AG04449 (cell line): ENCODE results near the gene KLHDC8A.

Source experiments
- CTCF ChIA-PET: fragments of 350-600 bp; formaldehyde crosslinking; extraction: SDS; loops from one replicate; lab custom pipeline; 2021; ENCODE audit warnings: antibody characterized with exemption; lab: Yijun Ruan, JAX
- POLR2A ChIA-PET: fragments of 400-600, 350-600 bp; formaldehyde crosslinking; extraction: SDS; loops from one replicate; lab custom pipeline; 2020; ENCODE audit warnings: antibody characterized with exemption, inconsistent platforms; lab: Yijun Ruan, JAX
- DNase-seq: peaks from one replicate; pipeline ENCODE4 v3.0.0-alpha.2; 2010; ENCODE audit warnings: low read depth, low spot score
- H3K4me3 ChIP-seq: 2 replicates; pipeline ENCODE4 v1.5.1; 2011; ENCODE audit warnings: low read depth, mild to moderate bottlenecking, control low read depth, low read length
- TF ChIP-seq, protein P1 (sequence below): IDR thresholded peaks from one replicate; pipeline ENCODE4 v1.5.1; 2011; ENCODE audit warnings: mild to moderate bottlenecking, moderate library complexity, low read length, control low read depth, inconsistent platforms; ENCODE audit not compliant: insufficient read depth; ENCODE audit errors: missing control alignments

Gene KLHDC8A

DNA sequence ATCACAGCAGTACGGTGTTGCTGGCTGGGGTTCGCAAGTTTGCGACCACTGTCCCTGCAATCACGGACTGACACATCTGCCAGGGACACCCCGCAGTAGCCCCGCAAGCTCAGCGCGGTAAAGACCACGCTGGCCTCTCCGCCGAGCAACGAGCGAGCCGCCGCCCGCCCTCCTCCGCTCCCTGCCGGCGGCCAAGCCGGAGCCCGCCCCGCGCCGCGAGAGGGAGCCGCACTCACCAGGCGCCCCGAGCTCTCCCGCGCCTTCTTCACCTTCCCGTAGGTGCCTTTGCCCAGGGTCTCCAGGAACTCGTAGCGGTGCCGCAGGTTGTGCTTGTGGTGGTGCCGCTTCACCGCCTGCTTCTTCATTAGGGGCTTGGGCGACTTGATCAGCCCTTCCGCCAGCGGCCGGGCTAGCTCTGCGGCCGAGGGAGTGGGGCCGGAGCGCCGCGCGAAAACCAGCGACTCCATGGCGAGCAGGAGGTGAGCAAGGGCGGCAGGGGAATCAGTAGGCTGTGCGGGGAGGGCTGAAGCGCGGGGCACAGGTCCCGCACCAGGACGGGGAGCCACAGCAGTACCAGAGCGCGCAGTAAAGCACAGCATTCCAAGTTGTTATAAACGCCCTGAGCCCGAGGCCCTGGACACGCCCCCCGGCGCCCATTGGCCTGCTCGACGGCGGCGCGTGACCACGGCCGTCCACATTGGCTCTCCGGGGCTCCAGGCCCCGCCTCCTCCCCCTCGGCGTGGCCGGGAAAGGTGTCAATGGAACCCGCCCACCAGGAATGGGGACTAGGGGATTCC, 35.4 kb downstream of the KLHDC8A start, which contains the start of gene NUAK2:
TSS of gene NUAK2 (minus strand) at position 584 of the 797 bp plus-strand sequence. CDS start at position 467, 117 bp downstream.
- DNase-seq: no peak
- POLR2A ChIA-PET: interaction anchor here (0.7 to 2.3 kb wide), 7 partner anchors 20 to 49 kb away, joined by 3 to 15 read pairs (median 4); no protein-coding TSS in a partner anchor
- peak within 1 kb of the TSS; percentile 98 for H3K4me3 ChIP-seq
- TF ChIP-seq, protein P1, sequence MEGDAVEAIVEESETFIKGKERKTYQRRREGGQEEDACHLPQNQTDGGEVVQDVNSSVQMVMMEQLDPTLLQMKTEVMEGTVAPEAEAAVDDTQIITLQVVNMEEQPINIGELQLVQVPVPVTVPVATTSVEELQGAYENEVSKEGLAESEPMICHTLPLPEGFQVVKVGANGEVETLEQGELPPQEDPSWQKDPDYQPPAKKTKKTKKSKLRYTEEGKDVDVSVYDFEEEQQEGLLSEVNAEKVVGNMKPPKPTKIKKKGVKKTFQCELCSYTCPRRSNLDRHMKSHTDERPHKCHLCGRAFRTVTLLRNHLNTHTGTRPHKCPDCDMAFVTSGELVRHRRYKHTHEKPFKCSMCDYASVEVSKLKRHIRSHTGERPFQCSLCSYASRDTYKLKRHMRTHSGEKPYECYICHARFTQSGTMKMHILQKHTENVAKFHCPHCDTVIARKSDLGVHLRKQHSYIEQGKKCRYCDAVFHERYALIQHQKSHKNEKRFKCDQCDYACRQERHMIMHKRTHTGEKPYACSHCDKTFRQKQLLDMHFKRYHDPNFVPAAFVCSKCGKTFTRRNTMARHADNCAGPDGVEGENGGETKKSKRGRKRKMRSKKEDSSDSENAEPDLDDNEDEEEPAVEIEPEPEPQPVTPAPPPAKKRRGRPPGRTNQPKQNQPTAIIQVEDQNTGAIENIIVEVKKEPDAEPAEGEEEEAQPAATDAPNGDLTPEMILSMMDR: peak; percentile 48
- CTCF ChIA-PET: interaction anchor here (0.7 to 28.6 kb wide), 12 partner anchors 8 to 204 kb away, joined by 3 to 2093 read pairs (median 4); no protein-coding TSS in a partner anchor

DNA sequence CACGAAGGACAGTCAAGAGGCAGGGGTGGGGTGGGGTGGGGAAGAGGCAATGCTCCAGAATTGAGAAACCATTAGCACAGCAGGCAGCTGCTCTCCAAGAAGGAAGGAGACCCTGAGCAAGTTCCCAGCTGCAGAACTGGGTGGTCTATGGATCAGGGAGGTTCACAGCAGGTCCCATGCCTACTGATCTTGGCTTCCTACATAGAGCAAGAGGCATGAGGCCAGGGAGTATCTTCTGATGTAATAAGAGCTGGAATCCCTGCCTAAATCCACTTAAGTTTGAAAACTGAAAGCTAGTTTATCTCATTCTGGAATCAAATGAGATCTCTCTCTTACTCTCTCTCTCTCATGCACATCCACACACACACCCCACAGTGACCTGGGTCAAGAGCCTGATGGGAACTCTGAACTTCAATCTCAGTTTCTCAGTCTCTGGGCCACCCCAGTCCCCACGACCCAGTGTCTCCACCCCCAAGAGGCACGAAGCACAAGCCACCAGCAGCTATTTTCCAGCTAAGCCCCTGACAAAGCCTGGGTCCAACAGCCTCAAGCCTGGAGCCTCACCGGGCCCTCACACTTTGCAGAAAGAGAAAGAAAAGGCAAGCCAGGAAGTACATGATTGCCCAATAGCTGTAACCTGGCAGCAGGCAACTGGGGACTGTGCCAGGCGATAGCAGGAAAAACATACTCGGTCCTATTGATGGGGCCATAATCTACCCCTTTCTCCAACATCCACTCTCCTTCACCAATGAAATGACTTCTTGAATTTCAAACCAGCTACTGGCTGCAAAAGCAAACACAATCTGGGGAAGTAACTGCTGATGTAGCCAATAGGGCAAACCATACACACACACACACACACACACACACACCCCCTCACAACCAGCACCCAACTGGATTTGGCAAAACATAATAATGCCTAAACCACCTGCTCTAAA, 37.4 kb downstream of the KLHDC8A start:
- TF ChIP-seq, protein P1: no peak
- DNase-seq: no peak
- ChIA-PET POLR2A (interaction anchor here (0.8 to 1.8 kb wide), 2 partner anchors 21 to 25 kb away, joined by 3 to 8 read pairs; no protein-coding TSS in a partner anchor), CTCF (interaction anchor here (1.8 to 28.6 kb wide), 5 partner anchors 8 to 47 kb away, joined by 4 to 2093 read pairs (median 11); no protein-coding TSS in a partner anchor)
- peak overlapping the region; percentile 54 for H3K4me3 ChIP-seq

DNA sequence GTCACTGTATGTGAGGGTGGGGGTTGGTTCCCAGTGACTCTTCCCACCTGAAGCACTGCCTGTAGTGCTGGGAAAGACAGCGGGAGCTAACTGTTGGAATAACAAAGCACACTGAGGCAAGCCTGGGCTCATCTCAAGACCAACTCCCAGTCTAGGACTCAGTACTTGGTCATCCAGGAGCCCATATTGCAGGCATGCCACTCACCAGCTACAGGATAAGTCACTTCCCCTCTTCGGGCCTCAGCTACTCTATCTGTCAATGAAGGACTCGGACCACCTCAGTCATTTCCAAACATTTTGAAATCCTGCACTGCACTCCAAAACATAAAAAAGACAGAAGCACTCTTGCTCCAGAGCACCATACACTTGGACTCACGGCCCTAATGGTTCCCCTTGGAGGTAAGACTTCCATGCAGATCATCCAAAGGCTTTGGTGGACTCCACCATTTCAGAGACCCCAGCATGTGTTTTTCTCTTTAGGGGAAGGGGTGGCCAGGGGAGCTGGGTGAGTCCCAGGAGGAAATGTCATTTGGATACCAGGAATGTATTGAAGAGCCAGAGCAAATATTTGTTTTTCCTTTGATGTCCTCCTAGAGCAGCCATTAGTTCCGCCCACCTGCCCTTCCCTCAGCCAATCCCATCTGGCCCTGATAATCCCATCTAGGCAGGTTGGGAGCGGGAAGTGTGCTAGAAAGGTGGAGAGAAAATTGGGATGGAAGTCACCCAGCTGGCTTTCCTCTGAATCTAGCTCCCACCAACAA, 38.3 kb downstream of the KLHDC8A start:
- DNase-seq: no peak
- peak overlapping the region; percentile 24 for H3K4me3 ChIP-seq
- ChIA-PET POLR2A (interaction anchor here (1.8 kb wide), 1 partner anchor 20 kb away, joined by 8 read pairs; no protein-coding TSS in a partner anchor), CTCF (interaction anchor here (1.2 to 28.6 kb wide), 6 partner anchors 8 to 207 kb away, joined by 3 to 2093 read pairs (median 38); no protein-coding TSS in a partner anchor)
- TF ChIP-seq, protein P1: no peak

DNA sequence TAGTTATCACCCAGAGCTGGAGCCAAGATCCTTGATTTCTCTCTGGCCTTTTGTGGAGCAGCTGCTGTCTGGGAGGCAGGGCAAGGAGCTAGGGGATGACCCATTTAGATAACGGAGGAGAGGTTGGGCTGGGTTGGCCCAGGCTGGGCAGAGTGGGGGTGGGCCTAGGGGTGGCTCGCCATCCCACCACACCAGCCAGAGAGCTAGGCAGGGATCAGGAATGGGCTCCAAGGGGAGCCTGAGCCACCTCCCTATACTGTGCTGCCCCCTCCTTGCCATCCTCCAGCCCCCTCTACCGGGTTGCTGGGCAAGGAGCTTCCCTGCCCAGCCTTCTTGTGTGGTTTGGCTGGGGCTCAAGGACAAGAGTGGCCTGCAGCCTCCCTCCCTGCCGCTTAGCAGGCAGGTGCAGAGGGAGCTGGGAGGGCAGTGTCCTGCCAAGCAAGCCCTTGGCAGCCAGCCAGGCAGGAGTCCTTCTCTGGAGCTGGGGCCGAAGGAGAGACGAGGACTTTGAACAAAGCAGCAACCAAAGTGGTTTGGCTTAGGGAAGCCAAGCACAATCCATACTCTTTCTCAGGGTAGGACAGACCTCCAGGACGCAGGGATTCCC, 39.3 kb downstream of the KLHDC8A start:
- ChIA-PET CTCF (interaction anchor here (0.9 to 28.6 kb wide), 7 partner anchors 9 to 487 kb away, joined by 3 to 2093 read pairs (median 7); no protein-coding TSS in a partner anchor), POLR2A (interaction anchor here (0.9 kb wide), 1 partner anchor 16 kb away, joined by 3 read pairs; no protein-coding TSS in a partner anchor)
- H3K4me3 ChIP-seq: peak overlapping the region; percentile 15
- DNase-seq: no peak
- TF ChIP-seq, protein P1: no peak

DNA sequence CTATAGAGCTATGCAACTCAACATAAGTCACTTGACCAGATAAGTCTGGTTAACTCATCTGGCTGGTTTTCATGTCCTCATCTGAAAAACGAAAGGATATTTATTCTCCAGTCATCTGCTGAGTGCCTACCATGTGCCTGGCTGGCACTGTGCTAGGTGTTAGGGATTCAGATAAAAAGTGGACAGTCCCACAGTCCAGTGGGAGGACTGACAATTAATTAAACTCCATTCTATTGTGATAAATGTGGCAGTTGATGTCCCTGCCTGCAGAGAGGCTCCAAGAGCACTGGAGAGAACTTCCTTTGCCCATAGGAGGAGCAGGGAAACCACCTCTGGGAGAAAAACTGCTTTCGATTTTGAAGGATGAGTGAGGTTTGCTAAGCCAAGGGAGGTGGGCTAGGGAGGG, 40.6 kb downstream of the KLHDC8A start:
- no peak overlapping the region for H3K4me3 ChIP-seq
- ChIA-PET CTCF (interaction anchor here (1.5 to 28.6 kb wide), 5 partner anchors 10 to 44 kb away, joined by 3 to 2093 read pairs (median 64); no protein-coding TSS in a partner anchor), POLR2A (interaction anchor here (1.2 kb wide), 1 partner anchor 22 kb away, joined by 3 read pairs; no protein-coding TSS in a partner anchor)
- TF ChIP-seq, protein P1: no peak
- DNase-seq: no peak
